ENCODE measurements around the gene TOP3A.

TOP3A gene

GRCh38 chr17:18233803-18234518, 80.8 kb downstream of the TOP3A start:
- no peak for DNase-seq (ENCODE audit: low read depth in 2 of 2)

- DNase-seq (ENCODE audit: low read depth in 2 of 2): no peak
Observed at GRCh38 chr17:18231164-18231563, 83.6 kb downstream of the TOP3A start.

- DNase-seq (ENCODE audit: low read depth in 2 of 2): no peak
Observed at GRCh38 chr17:18230288-18231141, 84.3 kb downstream of the TOP3A start.

- no peak for DNase-seq (ENCODE audit: low read depth in 2 of 2)
Observed at GRCh38 chr17:18229771-18230170, 85.0 kb downstream of the TOP3A start.

- DNase-seq (ENCODE audit: low read depth in 2 of 2): no peak
Observed at GRCh38 chr17:18229254-18229653, 85.5 kb downstream of the TOP3A start.

GRCh38 chr17:18228176-18228682, 86.6 kb downstream of the TOP3A start:
- no peak for DNase-seq (ENCODE audit: low read depth in 2 of 2)

GRCh38 chr17:18227635-18228034, 87.2 kb downstream of the TOP3A start:
- no peak for DNase-seq (ENCODE audit: low read depth in 2 of 2)

- no peak for DNase-seq (ENCODE audit: low read depth in 2 of 2)
Observed at GRCh38 chr17:18226284-18226945, 88.4 kb downstream of the TOP3A start.

- no peak for DNase-seq (ENCODE audit: low read depth in 2 of 2)
Observed at GRCh38 chr17:18225642-18226283, 89.0 kb downstream of the TOP3A start.

- DNase-seq (ENCODE audit: low read depth in 2 of 2): peak; percentile 93 to 96
Observed at GRCh38 chr17:18225121-18225641, 89.6 kb downstream of the TOP3A start, which contains the start of gene LLGL1. Gene LLGL1 (plus strand): TSS chr17:18225635. CDS start chr17:18225683, 48 bp downstream.

GRCh38 chr17:18224387-18225120, 90.2 kb downstream of the TOP3A start:
- DNase-seq (ENCODE audit: low read depth in 2 of 2): no peak

- DNase-seq (ENCODE audit: low read depth in 2 of 2): no peak
Observed at GRCh38 chr17:18224053-18224386, 90.8 kb downstream of the TOP3A start.

Measured in stimulated activated CD4-positive, alpha-beta T cell treated with anti-CD3 and anti-CD28 coated beads, Interleukin-15, amount 100 ng/mL, for 48 hours (primary cell).